Smooth muscle cell (in vitro differentiated cells): Measurements from ENCODE around the gene DCTN4. TPM values are rescaled to one million over a fixed set of nuclear protein-coding genes. Genes with fewer than 3 reads are reported as not detected.

Source experiments
- DNase-seq: peaks from one replicate; lab custom pipeline; 2025; ENCODE audit not compliant: unreplicated experiment; lab: John Stamatoyannopoulos, UW
- H2AFZ ChIP-seq: fragments of 200-600 bp; sonication (generic); 2 replicates; pipeline ENCODE4 v1.6.0; 2016; ENCODE audit warnings: antibody characterized with exemption, low read depth, mild to moderate bottlenecking
- H3F3A ChIP-seq: fragments of 200-600 bp; sonication (generic); 2 replicates; pipeline ENCODE4 v1.6.0; 2017; ENCODE audit warnings: antibody characterized with exemption, low read depth
- H3K27ac ChIP-seq: fragments of 200-600 bp; sonication (generic); 2 replicates; pipeline ENCODE4 v1.5.1; 2016; ENCODE audit warnings: low read depth, mild to moderate bottlenecking
- H3K27me3 ChIP-seq: fragments of 200-600 bp; sonication (generic); 2 replicates; pipeline ENCODE4 v1.6.1; 2016; ENCODE audit warnings: low read depth, mild to moderate bottlenecking
- H3K36me3 ChIP-seq: fragments of 200-600 bp; sonication (generic); 2 replicates; pipeline ENCODE4 v1.5.1; 2016; ENCODE audit warnings: low read depth
- H3K4me1 ChIP-seq: fragments of 200-600 bp; sonication (generic); 2 replicates; pipeline ENCODE4 v1.5.1; 2016; ENCODE audit warnings: low read depth
- H3K4me2 ChIP-seq: fragments of 200-600 bp; sonication (generic); 2 replicates; pipeline ENCODE4 v1.6.0; 2016; ENCODE audit warnings: mild to moderate bottlenecking
- H3K4me3 ChIP-seq: fragments of 200-600 bp; sonication (generic); 2 replicates; pipeline ENCODE4 v1.5.1; 2016; ENCODE audit warnings: mild to moderate bottlenecking
- H3K79me2 ChIP-seq: fragments of 200-600 bp; sonication (generic); 2 replicates; pipeline ENCODE4 v1.6.0; 2016; ENCODE audit warnings: low read depth, mild to moderate bottlenecking
- H3K9ac ChIP-seq: fragments of 200-600 bp; sonication (generic); 2 replicates; pipeline ENCODE4 v1.6.0; 2016; ENCODE audit warnings: low read depth
- H3K9me3 ChIP-seq: fragments of 200-600 bp; sonication (generic); replicated peaks from 2 replicates; pipeline ENCODE4 v1.5.1; 2016; ENCODE audit warnings: low read depth
- H4K20me1 ChIP-seq: fragments of 200-600 bp; sonication (generic); 2 replicates; pipeline ENCODE4 v1.6.0; 2016; ENCODE audit warnings: low read depth
- CTCF ChIP-seq: fragments of 200-600 bp; sonication (generic); IDR thresholded peaks from 2 replicates; pipeline ENCODE4 v1.5.1; 2017; ENCODE audit warnings: borderline replicate concordance, mild to moderate bottlenecking, antibody characterized with exemption; ENCODE audit not compliant: insufficient read depth, poor library complexity, severe bottlenecking
- WGBS: methylation state at CpG from one replicate; pipeline ENCODE4 v1.1.7; 2016; ENCODE audit warnings: low lambda C conversion rate; 5-methylcytosine and 5-hydroxymethylcytosine counted together
- polyA plus RNA-seq: library from polyadenylated mRNA; unstranded; fragments of >200 nt; fragmentation: Nextera tagmentation; extraction: Ambion mirVana; gene quantifications from 2 replicates; pipeline ENCODE4 v1.2.1, GENCODE V29; 2016
- total RNA-seq: library from RNA; depleted of rRNA; stranded (reverse); fragments of >200 nt; gene quantifications from 2 replicates; pipeline ENCODE4 v1.2.3, GENCODE V29; 2014

Gene DCTN4
- total and polyA plus RNA-seq, 2 experiments from 2014 or later = 38.7 to 77.7 TPM

- no peak overlapping the region for H2AFZ ChIP-seq
- peaks cover 42% of the 10 kb centered on the region for H3F3A ChIP-seq
- no peak for DNase-seq
- H3K9me3 ChIP-seq = no peaks in the 10 kb centered on the region
- H3K4me3 ChIP-seq = peak overlapping the region; percentile 92
- H3K36me3 ChIP-seq = no peaks in the 10 kb centered on the region
- no peak for TF ChIP-seq CTCF
- peak overlapping the region; percentile 96 for H3K4me2 ChIP-seq
- 35% methylated on average over 3 of the region's 3 CpGs for WGBS
- peaks cover 70% of the 10 kb centered on the region for H3K79me2 ChIP-seq
- no peaks in the 10 kb centered on the region for H3K27me3 ChIP-seq
- H3K27ac ChIP-seq = peak overlapping the region; percentile 98
- peaks cover 24% of the 10 kb centered on the region for H3K4me1 ChIP-seq
- H3K9ac ChIP-seq = peak overlapping the region; percentile 94
- H4K20me1 ChIP-seq = peaks cover 6% of the 10 kb centered on the region
Measured at GRCh38 chr5:150777685-150778084, 18.9 kb upstream of the DCTN4 start.

DNA sequence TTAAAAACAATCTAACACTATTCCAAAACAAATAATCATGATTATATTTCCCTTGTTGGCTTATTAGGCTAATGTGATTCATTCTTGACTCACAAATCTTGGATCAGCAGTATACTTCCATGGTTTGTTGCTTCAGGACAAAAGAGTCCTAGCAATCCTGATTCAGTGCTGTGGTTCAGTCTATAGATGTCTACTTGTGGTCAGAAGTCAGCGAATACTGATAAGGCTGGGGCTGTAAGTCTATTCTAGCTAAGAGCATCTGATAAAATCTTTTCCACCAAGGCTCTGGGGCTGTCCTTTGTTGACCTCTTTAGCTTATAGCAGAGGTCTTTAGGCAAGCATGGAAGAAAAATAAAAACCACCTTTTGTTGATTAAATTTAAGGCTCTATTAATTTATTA lies 15.3 kb upstream of the DCTN4 start:
- peak overlapping the region; percentile 72 for H3K4me2 ChIP-seq
- 3% methylated on average over 1 of the region's 1 CpG for WGBS
- peaks cover 40% of the 10 kb centered on the region for H3K79me2 ChIP-seq
- H3K36me3 ChIP-seq = no peaks in the 10 kb centered on the region
- no peak overlapping the region for H2AFZ ChIP-seq
- no peak for TF ChIP-seq CTCF
- peaks cover 2% of the 10 kb centered on the region for H4K20me1 ChIP-seq
- peak overlapping the region; percentile 78 for H3K27ac ChIP-seq
- no peak for DNase-seq
- H3K9ac ChIP-seq = peak overlapping the region; percentile 8
- peaks cover 9% of the 10 kb centered on the region for H3K4me1 ChIP-seq
- no peaks in the 10 kb centered on the region for H3K9me3 ChIP-seq
- H3K27me3 ChIP-seq = no peaks in the 10 kb centered on the region
- no peak overlapping the region for H3K4me3 ChIP-seq
- peaks cover 15% of the 10 kb centered on the region for H3F3A ChIP-seq

DNA sequence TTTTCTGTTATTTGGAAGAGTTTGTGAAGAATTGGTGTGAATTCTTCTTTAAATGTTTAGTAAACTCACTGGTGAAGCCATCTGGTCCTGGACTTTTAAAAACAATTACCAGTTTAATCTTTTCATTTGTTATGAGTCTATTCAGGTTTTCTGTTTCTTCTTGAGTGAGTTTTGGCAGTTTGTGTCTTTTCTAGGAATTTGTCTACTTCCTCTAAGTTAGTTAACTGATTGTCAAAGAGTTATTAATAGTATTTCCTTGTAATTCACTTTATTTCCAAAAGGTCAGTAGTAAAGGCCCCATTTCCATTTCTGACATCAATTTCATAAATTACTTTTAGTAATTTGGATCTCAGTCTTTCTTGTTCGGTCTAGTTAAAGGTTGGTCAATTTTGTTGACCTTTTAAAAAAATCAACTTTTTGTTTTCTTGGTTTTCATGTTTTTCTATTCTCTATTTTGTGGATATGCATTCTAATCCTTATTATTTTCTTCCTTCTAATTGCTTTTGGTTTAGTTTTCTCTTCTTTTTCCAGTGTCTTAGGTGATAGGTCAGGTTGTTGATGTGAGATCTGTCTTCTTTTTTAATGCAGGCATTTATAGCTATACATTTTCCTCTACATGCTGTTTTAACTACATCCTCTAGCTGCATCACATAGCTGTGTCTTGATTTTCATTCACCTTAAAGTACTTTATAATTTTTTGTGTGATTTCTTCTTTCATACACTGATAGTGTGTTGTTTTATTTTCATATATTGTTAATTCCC lies 12.4 kb upstream of the DCTN4 start:
- Histone ChIP-seq H3K4me2 (no peak overlapping the region), H3K9me3 (no peaks in the 10 kb centered on the region), H3F3A (no peaks in the 10 kb centered on the region), H3K79me2 (peaks cover 13% of the 10 kb centered on the region), H3K4me3 (no peak overlapping the region), H3K4me1 (no peaks in the 10 kb centered on the region), H2AFZ (no peak overlapping the region), H4K20me1 (no peaks in the 10 kb centered on the region), H3K9ac (no peak overlapping the region), H3K27me3 (no peaks in the 10 kb centered on the region), H3K27ac (no peak overlapping the region), H3K36me3 (no peaks in the 10 kb centered on the region)
- DNase-seq = no peak
- WGBS = 85% methylated on average over 1 of the region's 1 CpG
- TF ChIP-seq CTCF = no peak

DNA sequence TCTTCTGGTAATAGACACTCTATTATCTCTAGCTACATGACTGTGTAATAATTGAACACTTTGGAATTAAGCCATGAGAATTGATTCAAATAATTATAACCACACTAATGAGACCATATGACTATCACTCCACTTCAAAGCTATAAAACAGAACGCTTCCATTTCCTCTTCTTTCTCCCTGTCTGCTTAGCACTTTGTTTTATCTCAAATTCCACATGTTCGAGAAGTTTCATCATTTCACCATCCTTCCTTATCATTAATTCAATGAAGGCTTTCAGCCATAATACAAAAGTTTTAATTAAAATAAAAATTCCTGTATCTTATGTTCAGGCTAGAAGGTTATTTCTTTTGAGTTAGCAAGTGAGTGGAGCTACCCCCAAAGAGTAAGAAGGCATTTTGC lies 7.4 kb upstream of the DCTN4 start:
- WGBS = 51% methylated on average over 2 of the region's 2 CpGs
- Histone ChIP-seq H3K79me2 (no peaks in the 10 kb centered on the region), H3K27me3 (no peaks in the 10 kb centered on the region), H3K4me3 (no peak overlapping the region), H3K4me1 (peaks cover 2% of the 10 kb centered on the region), H4K20me1 (no peaks in the 10 kb centered on the region), H3F3A (no peaks in the 10 kb centered on the region), H3K9ac (no peak overlapping the region), H3K27ac (no peak overlapping the region), H2AFZ (no peak overlapping the region), H3K4me2 (no peak overlapping the region), H3K9me3 (no peaks in the 10 kb centered on the region), H3K36me3 (no peaks in the 10 kb centered on the region)
- no peak for DNase-seq
- TF ChIP-seq CTCF = no peak
